ENCODE measurements around the gene SLCO3A1. TPM values are rescaled to one million over a fixed set of nuclear protein-coding genes. Genes with fewer than 3 reads are reported as not detected.

The SLCO3A1 gene
- total RNA-seq, 1 experiment from 2014 or later, result 5.1 TPM

- TF ChIP-seq TCF7L2 (IDR thresholded peaks at IDR 0.05; ENCODE audit: borderline replicate concordance, extremely low read depth, insufficient read depth, insufficient read length) (no peak), JUND (IDR thresholded peaks at IDR 0.05) (no peak), SP1 (IDR thresholded peaks at IDR 0.05; ENCODE audit: low read depth) (no peak)
These were observed 179.8 kb downstream of the SLCO3A1 start (continued) for GRCh38 chr15:92033314-92033713.

- Histone ChIP-seq H3K27me3 (ENCODE audit: insufficient read depth, low read length) (peaks cover 10% of the 10 kb centered on the region; the same call in 1 of the 2 replicates), H3K4me3 (replicated peaks in 1 of 2; ENCODE audit: low read depth in 1 of 2, low read length in 2 of 2) (no peak overlapping the region), H3K9me2 (ENCODE audit: insufficient read depth) (no peaks in the 10 kb centered on the region), H3K79me2 (ENCODE audit: insufficient read depth, low read length) (no peaks in the 10 kb centered on the region), H3K9ac (ENCODE audit: low read length) (no peak overlapping the region), H3K27ac (ENCODE audit: low read depth, low read length) (no peak overlapping the region), H4K20me1 (ENCODE audit: insufficient read depth) (no peaks in the 10 kb centered on the region), H3K4me1 (ENCODE audit: control insufficient read depth in 1 of 2, insufficient read depth in 2 of 2, low read length in 2 of 2) (no peaks in the 10 kb centered on the region), H2AFZ (ENCODE audit: low read depth, low read length, poor library complexity, severe bottlenecking) (no peak overlapping the region), H3K9me3 (ENCODE audit: control insufficient read depth in 1 of 2, insufficient read depth in 1 of 2, low read depth in 1 of 2, low read length in 2 of 2) (no peaks in the 10 kb centered on the region), H3K4me2 (ENCODE audit: low read length) (no peak overlapping the region), H3K36me3 (ENCODE audit: control insufficient read depth in 1 of 2, insufficient read depth in 2 of 2, low read length in 2 of 2) (no peaks in the 10 kb centered on the region)
- RAD21 ChIA-PET (ENCODE audit: low non-redundant PET in 1 of 2, low total read pairs in 2 of 2, uncharacterized antibody in 2 of 2, unreplicated experiment in 2 of 2), result no interaction called here
- no peak for ATAC-seq
- POLR2A ChIA-PET, result no interaction called here
- BruUV-seq (replicated peaks), result no TSS peak
- intact Hi-C loops (cut with micrococcal nuclease), result no loop called here
- CTCF ChIA-PET, result no interaction called here
- no peak for DNase-seq (ENCODE audit: low read depth, low spot score)
- TF ChIP-seq POLR2AphosphoS5 (IDR thresholded peaks at IDR 0.05; ENCODE audit: low read depth, low read length), result no peak
- TF ChIP-seq ELF1 (IDR thresholded peaks at IDR 0.05; ENCODE audit: borderline replicate concordance, low read depth), result no peak
- no peak for TF ChIP-seq SP1 (IDR thresholded peaks at IDR 0.05; ENCODE audit: low read depth)
- TF ChIP-seq CEBPB (IDR thresholded peaks at IDR 0.05; ENCODE audit: low read depth), result no peak
- TF ChIP-seq SRF (IDR thresholded peaks at IDR 0.05; ENCODE audit: low read depth), result no peak
- TF ChIP-seq MAX (IDR thresholded peaks at IDR 0.05), result no peak
- no peak for TF ChIP-seq REST (IDR thresholded peaks at IDR 0.05; ENCODE audit: low read depth)
- TF ChIP-seq POLR2A (IDR thresholded peaks at IDR 0.05; ENCODE audit: borderline replicate concordance, extremely low read depth, insufficient read depth, insufficient read length), result no peak
- TF ChIP-seq FOSL1 (IDR thresholded peaks at IDR 0.05; ENCODE audit: low read depth), result no peak
- TF ChIP-seq EGR1 (IDR thresholded peaks at IDR 0.05; ENCODE audit: low read depth), result no peak
- no peak for TF ChIP-seq SIN3A (IDR thresholded peaks at IDR 0.05; ENCODE audit: low read depth)
- no peak for TF ChIP-seq ZNF274 (IDR thresholded peaks at IDR 0.05; ENCODE audit: low read depth, low read length)
- no peak for TF ChIP-seq EZH2 (IDR thresholded peaks at IDR 0.05)
- no peak for TF ChIP-seq EZH2phosphoT487 (IDR thresholded peaks at IDR 0.05; ENCODE audit: borderline replicate concordance)
- TF ChIP-seq ATF3 (IDR thresholded peaks at IDR 0.05), result no peak
- no peak for TF ChIP-seq RAD21 (IDR thresholded peaks at IDR 0.05; ENCODE audit: low read depth)
- TF ChIP-seq TCF7L2 (IDR thresholded peaks at IDR 0.05; ENCODE audit: borderline replicate concordance, extremely low read depth, insufficient read depth, insufficient read length), result no peak
- no peak for TF ChIP-seq JUND (IDR thresholded peaks at IDR 0.05)
These were observed 180.2 kb downstream of the SLCO3A1 start for GRCh38 chr15:92033723-92034122.

Data from HCT116 (cell line).